ENCODE measurements around the gene IZUMO2.

Gene IZUMO2

DNA sequence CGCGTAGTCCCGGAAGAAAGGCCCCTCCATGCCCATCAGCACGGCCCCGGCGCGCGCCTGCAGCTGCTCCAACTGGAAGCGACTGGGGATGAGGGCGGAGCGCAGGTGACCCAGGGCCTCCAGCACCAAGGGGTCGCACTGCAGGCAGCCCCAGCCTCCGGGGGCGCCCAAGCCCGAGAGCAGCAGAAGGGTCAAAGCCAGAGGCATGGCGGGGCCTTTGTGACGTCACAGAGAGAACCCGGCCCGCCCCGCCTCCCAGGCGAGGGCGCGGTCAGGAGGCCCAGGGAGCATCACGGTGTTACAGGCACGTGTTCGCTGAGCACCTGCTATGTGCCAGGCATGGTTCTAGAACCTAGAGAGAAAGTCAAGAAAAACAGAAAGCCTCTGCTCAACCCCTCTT, at the start of gene IZUMO2:
Gene IZUMO2 (minus strand): TSS at position 294 of the 400 bp plus-strand sequence. CDS start 87 bp downstream, at position 207.
- Histone ChIP-seq H3K4me1 (ENCODE audit: control insufficient read depth, insufficient read depth, low read length) (no peaks in the 10 kb centered on the region), H3K27me3 (ENCODE audit: control insufficient read depth, insufficient read depth, low read length) (no peaks in the 10 kb centered on the region), H3K27ac (ENCODE audit: low read length) (no peak within 1 kb of the TSS), H3K36me3 (ENCODE audit: control insufficient read depth, insufficient read depth, low read length) (no peaks in the 10 kb centered on the region), H3K9me3 (ENCODE audit: control insufficient read depth, insufficient read depth, low read length) (peaks cover 5% of the 10 kb centered on the region; the same call in 1 of the 2 replicates), H3K4me3 (ENCODE audit: low read length) (no peak within 1 kb of the TSS)
- WGBS (ENCODE audit: insufficient coverage, insufficient read length), result no CpG with 5 or more reads among the region's 26 CpGs
- no peak for DNase-seq (ENCODE audit: low read depth, low spot score)

DNA sequence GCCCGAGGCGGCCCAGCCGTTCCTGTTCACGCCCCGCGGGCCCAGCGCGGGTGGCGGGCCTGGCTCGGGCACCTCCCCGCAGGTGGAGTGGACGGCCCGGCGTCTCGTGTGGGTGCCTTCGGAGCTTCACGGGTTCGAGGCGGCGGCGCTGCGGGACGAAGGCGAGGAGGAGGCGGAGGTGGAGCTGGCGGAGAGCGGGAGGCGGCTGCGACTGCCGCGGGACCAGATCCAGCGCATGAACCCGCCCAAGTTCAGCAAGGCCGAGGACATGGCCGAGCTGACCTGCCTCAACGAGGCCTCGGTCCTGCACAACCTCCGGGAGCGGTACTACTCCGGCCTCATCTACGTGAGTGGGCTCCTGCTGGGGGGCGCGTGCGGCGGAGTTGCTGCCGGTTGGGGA, 47.3 kb upstream of the IZUMO2 start:
- no peaks in the 10 kb centered on the region; the same call in 1 of the 2 replicates for H3K9me3 ChIP-seq (ENCODE audit: control insufficient read depth, insufficient read depth, low read length)
- no peak for DNase-seq (ENCODE audit: low read depth, low spot score)
- H3K4me1 ChIP-seq (ENCODE audit: control insufficient read depth, insufficient read depth, low read length), result peaks cover 1% of the 10 kb centered on the region; the same call in 1 of the 2 replicates
- H3K36me3 ChIP-seq (ENCODE audit: control insufficient read depth, insufficient read depth, low read length), result no peaks in the 10 kb centered on the region; the same call in 1 of the 2 replicates
- no peak overlapping the region for H3K4me3 ChIP-seq (ENCODE audit: low read length)
- no peaks in the 10 kb centered on the region for H3K27me3 ChIP-seq (ENCODE audit: control insufficient read depth, insufficient read depth, low read length)
- no peak overlapping the region for H3K27ac ChIP-seq (ENCODE audit: low read length)
- no CpG with 5 or more reads among the region's 46 CpGs for WGBS (ENCODE audit: insufficient coverage, insufficient read length)

DNA sequence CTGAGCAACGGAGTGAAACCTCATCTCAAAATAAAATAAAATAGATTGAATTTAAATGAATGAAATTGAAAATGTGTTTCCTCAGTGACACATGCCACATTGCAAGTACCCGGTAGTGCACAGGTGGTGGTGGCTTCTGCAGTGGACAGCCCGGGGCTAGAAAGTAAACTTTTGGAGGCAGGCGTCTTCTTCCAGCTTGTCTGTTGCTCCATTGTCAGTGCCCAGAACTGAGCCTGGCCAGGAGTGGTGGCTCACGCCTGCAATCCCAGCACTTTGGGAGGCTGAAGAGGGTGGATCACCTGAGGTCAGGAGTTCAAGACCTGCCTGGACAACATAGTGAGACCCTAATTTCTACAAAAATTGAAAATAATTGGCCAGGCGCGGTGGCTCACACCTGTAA, 46.0 kb upstream of the IZUMO2 start:
- Histone ChIP-seq H3K27me3 (ENCODE audit: control insufficient read depth, insufficient read depth, low read length) (no peaks in the 10 kb centered on the region), H3K4me3 (ENCODE audit: low read length) (no peak overlapping the region), H3K36me3 (ENCODE audit: control insufficient read depth, insufficient read depth, low read length) (no peaks in the 10 kb centered on the region; the same call in 1 of the 2 replicates), H3K27ac (ENCODE audit: low read length) (no peak overlapping the region), H3K4me1 (ENCODE audit: control insufficient read depth, insufficient read depth, low read length) (no peaks in the 10 kb centered on the region), H3K9me3 (ENCODE audit: control insufficient read depth, insufficient read depth, low read length) (no peaks in the 10 kb centered on the region; the same call in 1 of the 2 replicates)
- WGBS (ENCODE audit: insufficient coverage, insufficient read length), result no CpG with 5 or more reads among the region's 7 CpGs
- DNase-seq (ENCODE audit: low read depth, low spot score), result no peak

DNA sequence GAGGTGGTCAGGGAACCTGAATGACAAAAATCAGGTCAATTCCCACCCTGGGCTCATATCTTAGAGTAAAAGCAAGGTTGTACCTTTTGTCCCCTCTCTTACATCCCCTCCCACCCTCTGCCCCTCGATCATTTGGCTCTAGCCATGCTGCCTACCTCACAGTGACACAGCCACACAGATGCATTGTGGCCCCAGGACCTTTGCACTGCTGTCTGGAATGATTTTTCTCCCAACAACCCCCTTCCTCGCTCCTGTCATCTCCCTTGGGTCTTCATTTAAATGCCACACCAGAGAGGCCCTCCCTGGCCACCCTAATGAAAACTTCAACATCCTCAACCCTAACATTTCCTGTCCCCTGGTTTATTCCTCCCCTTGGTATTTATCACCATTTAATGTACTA, 44.6 kb upstream of the IZUMO2 start:
- no peaks in the 10 kb centered on the region for H3K4me1 ChIP-seq (ENCODE audit: control insufficient read depth, insufficient read depth, low read length)
- no CpG with 5 or more reads among the region's 2 CpGs for WGBS (ENCODE audit: insufficient coverage, insufficient read length)
- no peaks in the 10 kb centered on the region; the same call in 1 of the 2 replicates for H3K36me3 ChIP-seq (ENCODE audit: control insufficient read depth, insufficient read depth, low read length)
- no peaks in the 10 kb centered on the region for H3K27me3 ChIP-seq (ENCODE audit: control insufficient read depth, insufficient read depth, low read length)
- no peak for DNase-seq (ENCODE audit: low read depth, low spot score)
- H3K9me3 ChIP-seq (ENCODE audit: control insufficient read depth, insufficient read depth, low read length), result no peaks in the 10 kb centered on the region; the same call in 1 of the 2 replicates
- H3K27ac ChIP-seq (ENCODE audit: low read length), result no peak overlapping the region
- no peak overlapping the region for H3K4me3 ChIP-seq (ENCODE audit: low read length)

DNA sequence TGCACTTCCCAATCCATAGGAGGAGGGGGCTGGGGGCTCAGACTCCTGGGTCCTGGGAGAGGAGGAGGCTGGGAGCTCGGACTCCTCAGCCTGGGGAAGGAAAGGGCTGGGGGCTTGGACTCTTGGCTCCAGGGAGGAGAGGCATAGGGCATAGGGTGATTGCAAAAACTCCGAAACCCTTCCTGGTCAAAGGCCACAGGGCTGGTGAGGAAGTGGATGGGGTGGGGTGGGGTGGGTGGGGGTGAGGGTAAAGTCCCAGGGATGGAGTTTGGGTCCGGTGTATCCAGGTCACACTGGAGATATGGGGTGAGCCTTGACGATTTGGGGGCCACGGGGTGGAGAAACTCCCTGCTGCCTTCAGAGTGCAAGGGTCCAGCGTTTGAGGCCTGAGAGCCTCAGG, 43.1 kb upstream of the IZUMO2 start:
- Histone ChIP-seq H3K36me3 (ENCODE audit: control insufficient read depth, insufficient read depth, low read length) (no peaks in the 10 kb centered on the region; the same call in 1 of the 2 replicates), H3K9me3 (ENCODE audit: control insufficient read depth, insufficient read depth, low read length) (no peaks in the 10 kb centered on the region), H3K4me3 (ENCODE audit: low read length) (no peak overlapping the region), H3K27ac (ENCODE audit: low read length) (no peak overlapping the region), H3K27me3 (ENCODE audit: control insufficient read depth, insufficient read depth, low read length) (no peaks in the 10 kb centered on the region), H3K4me1 (ENCODE audit: control insufficient read depth, insufficient read depth, low read length) (no peaks in the 10 kb centered on the region)
- WGBS (ENCODE audit: insufficient coverage, insufficient read length), result no CpG with 5 or more reads among the region's 6 CpGs
- DNase-seq (ENCODE audit: low read depth, low spot score), result no peak

DNA sequence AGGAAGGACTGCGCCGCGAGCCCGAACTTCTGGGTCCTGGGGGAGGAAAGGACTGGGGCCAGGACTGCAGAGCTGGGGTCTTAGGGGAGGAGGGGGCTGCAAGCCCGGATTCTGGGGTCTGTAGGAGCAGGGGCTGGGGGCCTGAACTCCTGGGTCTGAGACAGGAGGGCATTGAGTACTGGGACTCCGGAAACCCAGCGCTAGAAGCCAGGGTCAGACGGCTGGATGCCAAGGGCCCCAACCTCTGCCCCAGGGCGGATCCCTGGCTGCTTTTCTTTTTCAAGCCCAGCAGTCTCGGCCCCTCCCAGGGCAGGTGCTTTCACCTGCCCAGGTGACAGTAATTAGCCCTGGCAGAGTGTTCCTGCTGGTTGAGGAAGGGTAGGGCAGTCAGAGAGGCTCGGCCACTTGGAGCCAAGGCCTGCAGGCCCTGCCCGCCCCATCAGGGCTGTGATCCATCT, 42.6 kb upstream of the IZUMO2 start:
- WGBS (ENCODE audit: insufficient coverage, insufficient read length), result no CpG with 5 or more reads among the region's 12 CpGs
- H3K4me1 ChIP-seq (ENCODE audit: control insufficient read depth, insufficient read depth, low read length), result no peaks in the 10 kb centered on the region
- no peak overlapping the region for H3K27ac ChIP-seq (ENCODE audit: low read length)
- H3K36me3 ChIP-seq (ENCODE audit: control insufficient read depth, insufficient read depth, low read length), result no peaks in the 10 kb centered on the region; the same call in 1 of the 2 replicates
- H3K4me3 ChIP-seq (ENCODE audit: low read length), result peak overlapping the region; percentile 56
- DNase-seq (ENCODE audit: low read depth, low spot score), result no peak
- no peaks in the 10 kb centered on the region for H3K9me3 ChIP-seq (ENCODE audit: control insufficient read depth, insufficient read depth, low read length)
- H3K27me3 ChIP-seq (ENCODE audit: control insufficient read depth, insufficient read depth, low read length), result no peaks in the 10 kb centered on the region

DNA sequence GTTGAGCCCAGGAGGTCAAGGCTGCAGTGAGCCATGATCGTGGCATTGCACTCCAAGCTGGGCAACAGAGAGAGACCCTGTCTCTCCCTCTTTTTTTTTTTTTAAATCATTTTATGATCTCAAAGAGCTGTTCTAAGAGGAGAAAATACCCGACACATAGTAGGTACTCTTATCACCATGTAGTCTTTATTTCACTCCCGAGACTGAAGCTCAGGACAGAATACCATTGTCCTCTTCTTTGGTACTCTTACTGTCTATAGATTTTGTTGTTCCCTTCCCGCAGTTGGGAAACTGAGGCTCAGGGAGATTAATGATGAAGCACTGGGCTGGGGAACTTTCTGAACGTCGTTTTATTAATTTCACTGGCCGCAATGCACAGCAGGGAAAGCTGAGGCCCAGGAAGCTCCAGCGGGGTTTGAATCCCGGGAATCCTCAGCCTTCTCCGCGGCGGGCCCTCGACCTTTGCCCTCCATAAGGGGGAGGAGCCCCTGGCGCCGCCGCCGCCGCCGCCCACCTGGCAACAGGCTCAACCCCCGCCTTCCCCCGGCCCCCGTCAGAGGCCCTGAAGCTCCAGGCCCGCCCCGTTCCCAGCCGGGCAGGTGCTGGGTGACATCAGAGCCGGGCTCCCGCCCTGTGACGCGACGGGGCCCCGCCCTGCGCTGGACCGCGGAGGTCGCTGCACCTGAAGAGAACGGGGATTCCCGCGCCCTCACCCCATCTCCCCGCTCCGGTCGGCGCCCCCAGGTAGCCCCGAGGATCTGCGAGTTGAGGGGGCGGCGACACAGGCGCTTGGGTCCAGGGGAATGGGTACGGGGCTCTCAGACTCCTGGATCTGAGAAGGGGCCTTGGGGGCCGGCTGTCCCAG, 42.0 kb upstream of the IZUMO2 start:
- no peak overlapping the region for H3K27ac ChIP-seq (ENCODE audit: low read length)
- no peaks in the 10 kb centered on the region; the same call in 1 of the 2 replicates for H3K36me3 ChIP-seq (ENCODE audit: control insufficient read depth, insufficient read depth, low read length)
- H3K9me3 ChIP-seq (ENCODE audit: control insufficient read depth, insufficient read depth, low read length), result no peaks in the 10 kb centered on the region
- H3K4me1 ChIP-seq (ENCODE audit: control insufficient read depth, insufficient read depth, low read length), result no peaks in the 10 kb centered on the region
- H3K27me3 ChIP-seq (ENCODE audit: control insufficient read depth, insufficient read depth, low read length), result no peaks in the 10 kb centered on the region
- DNase-seq (ENCODE audit: low read depth, low spot score), result no peak
- peak overlapping the region; percentile 56 for H3K4me3 ChIP-seq (ENCODE audit: low read length)
- no CpG with 5 or more reads among the region's 49 CpGs for WGBS (ENCODE audit: insufficient coverage, insufficient read length)

DNA sequence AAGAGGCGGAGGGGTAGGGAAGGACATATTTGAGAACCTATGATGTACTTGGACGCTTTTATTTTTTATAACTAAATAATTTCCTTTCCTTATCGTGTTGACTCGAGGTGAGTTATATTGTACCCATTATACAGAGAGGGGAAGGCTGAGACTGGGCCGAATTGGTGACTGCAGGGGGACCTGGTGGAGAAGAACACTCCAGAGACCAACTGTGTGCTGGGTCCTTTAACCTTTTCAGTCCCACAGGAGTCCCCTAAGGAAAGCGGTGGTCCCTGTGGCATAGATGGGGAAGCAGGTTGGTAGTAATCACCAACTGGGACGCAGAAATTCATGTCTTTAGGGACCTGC, 41.0 kb upstream of the IZUMO2 start:
- H3K27ac ChIP-seq (ENCODE audit: low read length), result no peak overlapping the region
- H3K4me1 ChIP-seq (ENCODE audit: control insufficient read depth, insufficient read depth, low read length), result no peaks in the 10 kb centered on the region
- peaks cover 3% of the 10 kb centered on the region; the same call in 1 of the 2 replicates for H3K9me3 ChIP-seq (ENCODE audit: control insufficient read depth, insufficient read depth, low read length)
- DNase-seq (ENCODE audit: low read depth, low spot score), result no peak
- peak overlapping the region; percentile 49; the same call in 1 of the 2 replicates for H3K4me3 ChIP-seq (ENCODE audit: low read length)
- no peaks in the 10 kb centered on the region for H3K27me3 ChIP-seq (ENCODE audit: control insufficient read depth, insufficient read depth, low read length)
- no peaks in the 10 kb centered on the region for H3K36me3 ChIP-seq (ENCODE audit: control insufficient read depth, insufficient read depth, low read length)
- no CpG with 5 or more reads among the region's 7 CpGs for WGBS (ENCODE audit: insufficient coverage, insufficient read length)

DNA sequence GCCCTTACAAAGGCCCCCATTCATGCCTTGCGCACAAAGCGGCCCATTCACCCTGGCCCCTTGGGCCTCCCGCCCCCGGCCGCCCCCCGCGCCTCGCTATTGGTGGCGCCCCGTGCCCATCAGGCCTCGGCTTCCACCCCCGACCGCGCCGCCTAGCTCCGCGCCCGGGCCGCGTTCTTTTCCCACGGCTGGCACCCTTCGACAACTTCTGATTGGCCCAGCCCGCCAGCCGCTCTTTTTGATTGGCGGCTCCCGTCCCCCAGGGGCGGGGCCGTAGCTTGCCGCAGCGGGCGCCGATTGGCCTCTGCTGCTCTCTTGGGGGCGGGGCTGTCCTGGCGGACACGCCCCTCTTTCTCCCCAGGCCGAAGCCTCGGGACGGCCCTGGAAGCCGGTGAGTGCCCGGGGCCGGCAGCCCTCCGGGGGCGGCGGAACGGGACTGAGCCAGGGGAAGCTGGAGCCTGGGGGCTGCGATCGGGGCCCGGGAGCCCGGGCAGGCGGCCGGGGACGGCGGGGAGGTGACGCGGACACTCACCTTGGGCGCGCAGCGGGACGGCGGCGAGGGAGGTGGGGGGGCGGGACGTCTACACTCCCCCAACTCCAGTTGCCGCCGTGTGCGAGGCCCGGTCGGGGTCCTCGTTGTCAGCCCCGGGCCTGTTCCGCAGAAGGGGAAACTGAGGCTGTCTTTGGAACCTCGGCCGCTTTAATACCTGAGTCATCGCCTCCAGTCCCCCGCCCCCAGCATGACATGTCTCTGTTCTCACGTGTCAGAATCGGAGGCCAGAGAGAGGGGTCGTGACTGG, 40.4 kb upstream of the IZUMO2 start, which contains the start of gene MYH14:
Gene MYH14 (plus strand): TSS at position 342 of the 800 bp plus-strand sequence. CDS start 6,744 bp downstream, outside the sequence.
- Histone ChIP-seq H3K27me3 (ENCODE audit: control insufficient read depth, insufficient read depth, low read length) (no peaks in the 10 kb centered on the region), H3K9me3 (ENCODE audit: control insufficient read depth, insufficient read depth, low read length) (peaks cover 3% of the 10 kb centered on the region; the same call in 1 of the 2 replicates), H3K4me1 (ENCODE audit: control insufficient read depth, insufficient read depth, low read length) (no peaks in the 10 kb centered on the region), H3K36me3 (ENCODE audit: control insufficient read depth, insufficient read depth, low read length) (no peaks in the 10 kb centered on the region), H3K4me3 (ENCODE audit: low read length) (peak within 1 kb of the TSS; percentile 49; the same call in 1 of the 2 replicates), H3K27ac (ENCODE audit: low read length) (no peak within 1 kb of the TSS)
- WGBS (ENCODE audit: insufficient coverage, insufficient read length), result no CpG with 5 or more reads among the region's 78 CpGs
- DNase-seq (ENCODE audit: low read depth, low spot score), result peak; percentile 31

DNA sequence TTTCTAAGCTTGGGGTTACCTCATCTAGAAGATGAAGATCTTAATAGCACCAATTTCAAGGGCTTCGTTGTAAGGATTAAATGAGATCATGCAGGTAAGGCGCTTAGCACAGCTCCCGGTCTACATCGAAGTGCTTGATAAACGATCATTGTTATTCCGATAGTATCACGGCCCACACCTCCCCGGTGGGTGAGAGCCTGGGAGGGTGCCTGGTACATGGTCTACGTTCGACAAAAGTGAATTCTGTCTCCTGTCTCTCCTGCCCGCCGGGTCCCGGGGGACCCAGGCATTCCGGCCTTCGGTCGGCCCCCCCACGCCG, 39.8 kb upstream of the IZUMO2 start:
- no peaks in the 10 kb centered on the region for H3K27me3 ChIP-seq (ENCODE audit: control insufficient read depth, insufficient read depth, low read length)
- H3K4me3 ChIP-seq (ENCODE audit: low read length), result peak overlapping the region; percentile 28; the same call in 1 of the 2 replicates

More for the DNA sequence above, 39.8 kb upstream of the IZUMO2 start:
- WGBS (ENCODE audit: insufficient coverage, insufficient read length), result no CpG with 5 or more reads among the region's 18 CpGs
- Histone ChIP-seq H3K4me1 (ENCODE audit: control insufficient read depth, insufficient read depth, low read length) (no peaks in the 10 kb centered on the region), H3K27ac (ENCODE audit: low read length) (no peak overlapping the region), H3K36me3 (ENCODE audit: control insufficient read depth, insufficient read depth, low read length) (no peaks in the 10 kb centered on the region), H3K9me3 (ENCODE audit: control insufficient read depth, insufficient read depth, low read length) (peaks cover 3% of the 10 kb centered on the region; the same call in 1 of the 2 replicates)
- no peak for DNase-seq (ENCODE audit: low read depth, low spot score)

Data from iPS DF 6.9 (cell line).